ENCODE measurements around the gene PDE4A. TPM values are rescaled to one million over a fixed set of nuclear protein-coding genes. Genes with fewer than 3 reads are reported as not detected.
"Not testable (repeated sequence)": the region's sequence is repeated elsewhere in the genome, so short reads cannot be mapped to it uniquely, and the experiment has no call there.

The PDE4A gene
- total RNA-seq: 3.1 and 4.1 TPM in 2 replicates
- 3.6 and 4.9 TPM in 2 replicates for polyA plus RNA-seq
- 9.5 TPM in 2 replicates for polyA plus RNA-seq (2012)
- 30.4 and 42.3 TPM in 2 replicates for polyA minus RNA-seq (ENCODE audit: low replicate concordance)

GRCh38 chr19:10420444-10421239, at the start of gene PDE4A:
Gene PDE4A (plus strand): TSS chr19:10420538. CDS start chr19:10420765, 227 bp downstream.
- peaks cover 34% of the 10 kb centered on the region for H3K27me3 ChIP-seq (ENCODE audit: control insufficient read depth, insufficient read depth, low read length)

DNA sequence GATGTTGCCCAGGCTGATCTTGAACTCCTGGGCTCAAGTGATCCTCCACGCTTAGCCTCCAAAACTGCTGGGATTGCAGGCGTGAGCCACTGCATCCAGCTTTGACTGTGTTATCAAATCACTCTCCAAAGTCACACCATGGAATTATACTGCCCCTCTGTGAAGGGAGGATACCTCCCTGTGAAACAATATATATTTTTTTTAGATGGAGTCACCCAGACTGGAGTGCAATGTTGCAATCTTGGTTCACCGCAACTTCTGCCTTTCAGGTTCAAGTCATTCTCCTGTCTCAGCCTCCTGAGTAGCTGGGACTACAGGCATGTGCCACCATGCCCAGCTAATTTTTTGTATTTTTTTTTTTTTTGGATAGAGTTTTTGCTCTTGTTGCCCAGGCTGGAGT, 47.6 kb upstream of the PDE4A start:
- Histone ChIP-seq H2AFZ (ENCODE audit: low read length) (no peak overlapping the region), H3K27me3 (ENCODE audit: control insufficient read depth, insufficient read depth, low read length) (no peaks in the 10 kb centered on the region), H3K79me2 (ENCODE audit: control insufficient read depth, insufficient read depth, low read length) (no peaks in the 10 kb centered on the region), H3K4me1 (ENCODE audit: control insufficient read depth, extremely low read depth, insufficient read depth, low read length) (no peaks in the 10 kb centered on the region), H3K4me3 (replicated peaks in 1 of 4; ENCODE audit: control extremely low read depth in 1 of 4, insufficient read depth in 1 of 4, low read depth in 3 of 4, low read length in 4 of 4) (no peak overlapping the region), H3K36me3 (ENCODE audit: control insufficient read depth, insufficient read depth, low read length) (peaks cover 7% of the 10 kb centered on the region), H3K9ac (ENCODE audit: insufficient read depth, low read length) (no peak overlapping the region), H3K4me2 (ENCODE audit: extremely low read depth, insufficient read depth, low read length) (no peak overlapping the region), H3K9me3 (ENCODE audit: control insufficient read depth, insufficient read depth, low read depth, low read length) (no peaks in the 10 kb centered on the region), H4K20me1 (ENCODE audit: control insufficient read depth, extremely low read depth, insufficient read depth, low read length) (no peaks in the 10 kb centered on the region), H3K27ac (ENCODE audit: insufficient read depth, low read length) (no peak overlapping the region)
- TF ChIP-seq CTCF (conservative IDR thresholded peaks at IDR 0.05 in 1 of 2, IDR thresholded peaks at IDR 0.05 in 1 of 2; ENCODE audit: low read depth in 1 of 2, low read length in 2 of 2) (no peak), EZH2 (IDR thresholded peaks at IDR 0.05; ENCODE audit: low read length, missing control alignments) (no peak)
- DNase-seq (ENCODE audit: low read depth in 2 of 2): no peak

More at GRCh38 chr19:10420444-10421239, at the start of gene PDE4A:
- Histone ChIP-seq H3K79me2 (ENCODE audit: control insufficient read depth, insufficient read depth, low read length) (no peaks in the 10 kb centered on the region), H3K27ac (ENCODE audit: insufficient read depth, low read length) (no peak within 1 kb of the TSS), H3K4me2 (ENCODE audit: extremely low read depth, insufficient read depth, low read length) (peak within 1 kb of the TSS; percentile 81), H3K9me3 (ENCODE audit: control insufficient read depth, insufficient read depth, low read depth, low read length) (no peaks in the 10 kb centered on the region), H3K9ac (ENCODE audit: insufficient read depth, low read length) (no peak within 1 kb of the TSS), H4K20me1 (ENCODE audit: control insufficient read depth, extremely low read depth, insufficient read depth, low read length) (no peaks in the 10 kb centered on the region), H3K36me3 (ENCODE audit: control insufficient read depth, insufficient read depth, low read length) (no peaks in the 10 kb centered on the region), H3K4me1 (ENCODE audit: control insufficient read depth, extremely low read depth, insufficient read depth, low read length) (peaks cover 19% of the 10 kb centered on the region), H2AFZ (ENCODE audit: low read length) (peak within 1 kb of the TSS; percentile 19), H3K4me3 (replicated peaks in 1 of 4; ENCODE audit: control extremely low read depth in 1 of 4, insufficient read depth in 1 of 4, low read depth in 3 of 4, low read length in 4 of 4) (peak within 1 kb of the TSS; percentile 42 to 50 (median 44))
- TF ChIP-seq CTCF (conservative IDR thresholded peaks at IDR 0.05 in 1 of 2, IDR thresholded peaks at IDR 0.05 in 1 of 2; ENCODE audit: low read depth in 1 of 2, low read length in 2 of 2) (peak in 1 of 2 donors; percentile 22), EZH2 (IDR thresholded peaks at IDR 0.05; ENCODE audit: low read length, missing control alignments) (peak; percentile 84)
- peak in 1 of 2 donors; percentile 50 for DNase-seq (ENCODE audit: low read depth in 2 of 2)

- Histone ChIP-seq H3K79me2 (ENCODE audit: control insufficient read depth, insufficient read depth, low read length) (peaks cover 5% of the 10 kb centered on the region), H3K9ac (ENCODE audit: insufficient read depth, low read length) (no peak overlapping the region)
These were observed 45.4 kb upstream of the PDE4A start for GRCh38 chr19:10374931-10375330.

DNA sequence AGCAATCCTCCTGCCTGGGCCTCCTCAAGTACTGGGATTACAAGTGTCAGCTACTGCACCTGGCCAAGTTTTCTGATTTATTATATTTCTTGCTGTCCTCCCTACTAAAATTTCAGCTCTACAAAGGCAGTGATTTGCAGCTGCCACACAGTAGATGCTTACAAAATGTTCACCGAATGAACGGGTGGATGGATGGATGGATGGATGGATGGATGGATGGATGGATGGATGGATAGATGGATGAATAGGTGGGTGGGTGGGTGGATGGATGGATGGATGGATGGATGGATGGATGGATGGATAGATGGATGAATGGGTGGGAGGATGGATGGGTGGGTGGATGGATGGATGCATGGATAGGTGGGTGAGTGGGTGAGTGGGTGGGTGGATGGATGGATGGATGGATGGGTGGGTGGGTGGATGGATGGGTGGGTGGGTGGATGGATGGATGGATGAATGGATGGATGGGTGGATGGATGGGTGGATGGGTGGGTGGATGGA, 43.1 kb upstream of the PDE4A start:
- H3K27ac ChIP-seq (ENCODE audit: insufficient read depth, low read length); H3K9ac ChIP-seq (ENCODE audit: insufficient read depth, low read length); H2AFZ ChIP-seq (ENCODE audit: low read length); H3K27me3 ChIP-seq (ENCODE audit: control insufficient read depth, insufficient read depth, low read length); H3K4me2 ChIP-seq (ENCODE audit: extremely low read depth, insufficient read depth, low read length); H3K4me3 ChIP-seq (replicated peaks in 1 of 4; ENCODE audit: control extremely low read depth in 1 of 4, insufficient read depth in 1 of 4, low read depth in 3 of 4, low read length in 4 of 4); H3K4me1 ChIP-seq (ENCODE audit: control insufficient read depth, extremely low read depth, insufficient read depth, low read length); DNase-seq (ENCODE audit: low read depth in 2 of 2); H4K20me1 ChIP-seq (ENCODE audit: control insufficient read depth, extremely low read depth, insufficient read depth, low read length); H3K36me3 ChIP-seq (ENCODE audit: control insufficient read depth, insufficient read depth, low read length); H3K79me2 ChIP-seq (ENCODE audit: control insufficient read depth, insufficient read depth, low read length); H3K9me3 ChIP-seq (ENCODE audit: control insufficient read depth, insufficient read depth, low read depth, low read length): not testable (repeated sequence)

More at GRCh38 chr19:10374931-10375330, 45.4 kb upstream of the PDE4A start:
- no peak overlapping the region for H3K27ac ChIP-seq (ENCODE audit: insufficient read depth, low read length)
- no peak for DNase-seq (ENCODE audit: low read depth in 2 of 2)
- no peak overlapping the region for H3K4me2 ChIP-seq (ENCODE audit: extremely low read depth, insufficient read depth, low read length)
- TF ChIP-seq EZH2 (IDR thresholded peaks at IDR 0.05; ENCODE audit: low read length, missing control alignments) (no peak), CTCF (conservative IDR thresholded peaks at IDR 0.05 in 1 of 2, IDR thresholded peaks at IDR 0.05 in 1 of 2; ENCODE audit: low read depth in 1 of 2, low read length in 2 of 2) (no peak)
- H4K20me1 ChIP-seq (ENCODE audit: control insufficient read depth, extremely low read depth, insufficient read depth, low read length): no peaks in the 10 kb centered on the region
- no peaks in the 10 kb centered on the region for H3K27me3 ChIP-seq (ENCODE audit: control insufficient read depth, insufficient read depth, low read length)
- H3K4me1 ChIP-seq (ENCODE audit: control insufficient read depth, extremely low read depth, insufficient read depth, low read length): no peaks in the 10 kb centered on the region
- H3K9me3 ChIP-seq (ENCODE audit: control insufficient read depth, insufficient read depth, low read depth, low read length): no peaks in the 10 kb centered on the region
- H3K4me3 ChIP-seq (replicated peaks in 1 of 4; ENCODE audit: control extremely low read depth in 1 of 4, insufficient read depth in 1 of 4, low read depth in 3 of 4, low read length in 4 of 4): no peak overlapping the region
- H3K36me3 ChIP-seq (ENCODE audit: control insufficient read depth, insufficient read depth, low read length): peaks cover 6% of the 10 kb centered on the region
- no peak overlapping the region for H2AFZ ChIP-seq (ENCODE audit: low read length)

Measured in fibroblast of lung (primary cell).